Measurements from ENCODE around the gene BRMS1. TPM values are rescaled to one million over a fixed set of nuclear protein-coding genes. Genes with fewer than 3 reads are reported as not detected.
A peak's percentile ranks its signal among the peaks of the same experiment; 100 is the strongest.

Gene BRMS1
- total and polyA plus RNA-seq, 10 of the 15 experiments (the other 5 are each of a cell fraction or from before 2014, with no cell fraction given) = 2.1 to 85.3 (median 48.5) TPM

DNA sequence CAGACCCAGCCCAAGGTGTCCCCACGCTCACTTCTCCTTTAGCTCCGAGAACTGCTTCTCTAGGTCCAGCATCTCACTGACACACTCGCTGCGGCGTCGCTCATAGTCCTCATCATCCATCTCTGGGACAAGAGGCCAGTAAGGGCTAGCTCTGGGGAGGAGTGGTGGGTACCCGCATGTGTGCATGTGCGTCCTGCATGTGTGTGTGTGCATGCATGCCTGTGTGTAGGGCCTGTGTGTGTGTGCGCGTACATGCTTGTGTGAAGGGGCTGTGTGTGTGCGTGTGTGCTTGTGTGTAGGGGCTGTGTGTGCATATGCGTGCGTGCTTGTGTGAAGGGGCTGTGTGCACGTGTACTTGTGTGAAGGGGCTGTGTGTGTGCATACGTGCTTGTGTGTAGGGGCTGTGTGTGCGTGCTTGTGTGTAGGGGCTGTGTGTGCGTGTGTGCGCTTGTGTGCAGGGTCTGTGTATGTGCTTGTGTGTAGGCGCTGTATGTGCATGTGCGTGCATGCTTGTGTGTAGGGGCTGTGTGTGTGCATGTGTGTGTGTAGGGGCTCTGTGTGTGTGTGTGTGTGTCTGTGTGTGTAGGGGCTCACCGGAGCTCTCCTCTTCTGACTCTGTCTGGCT lies 3.3 kb downstream of the BRMS1 start:
- Histone ChIP-seq H2AFZ (ENCODE audit: control insufficient read depth, low read depth, low read length) (no peak overlapping the region), H4K20me1 (ENCODE audit: control insufficient read depth, insufficient read depth) (no peaks in the 10 kb centered on the region), H3K27ac (ENCODE audit: control insufficient read depth, insufficient read depth) (no peak overlapping the region), H3K4me3 (no peak overlapping the region), H3K9ac (ENCODE audit: control insufficient read depth, insufficient read depth, low read length) (no peak overlapping the region), H3K79me2 (ENCODE audit: control insufficient read depth, insufficient read depth, low read length) (peaks cover 17% of the 10 kb centered on the region), H3K4me1 (ENCODE audit: control insufficient read depth, insufficient read depth, low read length) (peaks cover 31% of the 10 kb centered on the region), H3K27me3 (replicated peaks in 1 of 2; ENCODE audit: control insufficient read depth in 2 of 2, insufficient read depth in 2 of 2, low read length in 1 of 2) (no peaks in the 10 kb centered on the region), H3K4me2 (ENCODE audit: control insufficient read depth, insufficient read depth) (no peak overlapping the region), H3K9me3 (replicated peaks; ENCODE audit: control insufficient read depth, insufficient read depth, low read length) (no peaks in the 10 kb centered on the region), H3K36me3 (ENCODE audit: control insufficient read depth in 2 of 2, insufficient read depth in 2 of 2, low read length in 1 of 2) (peaks cover 0 to 19% of the 10 kb centered on the region in 2 experiments; a peak in 3 of 4 replicates)
- DNase-seq (ENCODE audit: low read depth, low spot score) = no peak
- intact Hi-C loops (cut with micrococcal nuclease; ENCODE audit: unreplicated experiment) = no loop called here
- in situ Hi-C loops (cut with MboI) = no loop called here
- WGBS (ENCODE audit: insufficient coverage, insufficient replicate concordance, low lambda C conversion rate, missing lambda C conversion rate) = 96% methylated on average over 21 of the region's 21 CpGs
- FAIRE-seq = no peak
- RAD21 ChIA-PET (ENCODE audit: unreplicated experiment) = no interaction called here
- SMC1A ChIA-PET (ENCODE audit: uncharacterized antibody, unreplicated experiment) = interaction anchor here (0.6 kb wide), 1 partner anchor 496 kb away, joined by 4 read pairs; no protein-coding TSS in a partner anchor
- no TSS peak for BruUV-seq (replicated peaks)
- CTCF ChIA-PET = interaction anchor here (1.2 to 7.4 kb wide), 3 partner anchors 22 to 47 kb away, joined by 3 to 44 read pairs (median 7); no protein-coding TSS in a partner anchor
- no peak for ATAC-seq
- POLR2A ChIA-PET = no interaction called here
- TF ChIP-seq, protein P1, sequence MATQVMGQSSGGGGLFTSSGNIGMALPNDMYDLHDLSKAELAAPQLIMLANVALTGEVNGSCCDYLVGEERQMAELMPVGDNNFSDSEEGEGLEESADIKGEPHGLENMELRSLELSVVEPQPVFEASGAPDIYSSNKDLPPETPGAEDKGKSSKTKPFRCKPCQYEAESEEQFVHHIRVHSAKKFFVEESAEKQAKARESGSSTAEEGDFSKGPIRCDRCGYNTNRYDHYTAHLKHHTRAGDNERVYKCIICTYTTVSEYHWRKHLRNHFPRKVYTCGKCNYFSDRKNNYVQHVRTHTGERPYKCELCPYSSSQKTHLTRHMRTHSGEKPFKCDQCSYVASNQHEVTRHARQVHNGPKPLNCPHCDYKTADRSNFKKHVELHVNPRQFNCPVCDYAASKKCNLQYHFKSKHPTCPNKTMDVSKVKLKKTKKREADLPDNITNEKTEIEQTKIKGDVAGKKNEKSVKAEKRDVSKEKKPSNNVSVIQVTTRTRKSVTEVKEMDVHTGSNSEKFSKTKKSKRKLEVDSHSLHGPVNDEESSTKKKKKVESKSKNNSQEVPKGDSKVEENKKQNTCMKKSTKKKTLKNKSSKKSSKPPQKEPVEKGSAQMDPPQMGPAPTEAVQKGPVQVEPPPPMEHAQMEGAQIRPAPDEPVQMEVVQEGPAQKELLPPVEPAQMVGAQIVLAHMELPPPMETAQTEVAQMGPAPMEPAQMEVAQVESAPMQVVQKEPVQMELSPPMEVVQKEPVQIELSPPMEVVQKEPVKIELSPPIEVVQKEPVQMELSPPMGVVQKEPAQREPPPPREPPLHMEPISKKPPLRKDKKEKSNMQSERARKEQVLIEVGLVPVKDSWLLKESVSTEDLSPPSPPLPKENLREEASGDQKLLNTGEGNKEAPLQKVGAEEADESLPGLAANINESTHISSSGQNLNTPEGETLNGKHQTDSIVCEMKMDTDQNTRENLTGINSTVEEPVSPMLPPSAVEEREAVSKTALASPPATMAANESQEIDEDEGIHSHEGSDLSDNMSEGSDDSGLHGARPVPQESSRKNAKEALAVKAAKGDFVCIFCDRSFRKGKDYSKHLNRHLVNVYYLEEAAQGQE (IDR thresholded peaks at IDR 0.05; ENCODE audit: low read depth, low read length) = no peak
- TF ChIP-seq, protein P2, sequence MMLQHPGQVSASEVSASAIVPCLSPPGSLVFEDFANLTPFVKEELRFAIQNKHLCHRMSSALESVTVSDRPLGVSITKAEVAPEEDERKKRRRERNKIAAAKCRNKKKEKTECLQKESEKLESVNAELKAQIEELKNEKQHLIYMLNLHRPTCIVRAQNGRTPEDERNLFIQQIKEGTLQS (IDR thresholded peaks at IDR 0.05; ENCODE audit: borderline replicate concordance, extremely low read depth, low read depth, low read length) = no peak
- TF ChIP-seq, protein P3, sequence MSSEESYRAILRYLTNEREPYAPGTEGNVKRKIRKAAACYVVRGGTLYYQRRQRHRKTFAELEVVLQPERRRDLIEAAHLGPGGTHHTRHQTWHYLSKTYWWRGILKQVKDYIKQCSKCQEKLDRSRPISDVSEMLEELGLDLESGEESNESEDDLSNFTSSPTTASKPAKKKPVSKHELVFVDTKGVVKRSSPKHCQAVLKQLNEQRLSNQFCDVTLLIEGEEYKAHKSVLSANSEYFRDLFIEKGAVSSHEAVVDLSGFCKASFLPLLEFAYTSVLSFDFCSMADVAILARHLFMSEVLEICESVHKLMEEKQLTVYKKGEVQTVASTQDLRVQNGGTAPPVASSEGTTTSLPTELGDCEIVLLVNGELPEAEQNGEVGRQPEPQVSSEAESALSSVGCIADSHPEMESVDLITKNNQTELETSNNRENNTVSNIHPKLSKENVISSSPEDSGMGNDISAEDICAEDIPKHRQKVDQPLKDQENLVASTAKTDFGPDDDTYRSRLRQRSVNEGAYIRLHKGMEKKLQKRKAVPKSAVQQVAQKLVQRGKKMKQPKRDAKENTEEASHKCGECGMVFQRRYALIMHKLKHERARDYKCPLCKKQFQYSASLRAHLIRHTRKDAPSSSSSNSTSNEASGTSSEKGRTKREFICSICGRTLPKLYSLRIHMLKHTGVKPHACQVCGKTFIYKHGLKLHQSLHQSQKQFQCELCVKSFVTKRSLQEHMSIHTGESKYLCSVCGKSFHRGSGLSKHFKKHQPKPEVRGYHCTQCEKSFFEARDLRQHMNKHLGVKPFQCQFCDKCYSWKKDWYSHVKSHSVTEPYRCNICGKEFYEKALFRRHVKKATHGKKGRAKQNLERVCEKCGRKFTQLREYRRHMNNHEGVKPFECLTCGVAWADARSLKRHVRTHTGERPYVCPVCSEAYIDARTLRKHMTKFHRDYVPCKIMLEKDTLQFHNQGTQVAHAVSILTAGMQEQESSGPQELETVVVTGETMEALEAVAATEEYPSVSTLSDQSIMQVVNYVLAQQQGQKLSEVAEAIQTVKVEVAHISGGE (CRISPR knock-in tag; IDR thresholded peaks at IDR 0.05) = no peak
- TF ChIP-seq, protein P4, sequence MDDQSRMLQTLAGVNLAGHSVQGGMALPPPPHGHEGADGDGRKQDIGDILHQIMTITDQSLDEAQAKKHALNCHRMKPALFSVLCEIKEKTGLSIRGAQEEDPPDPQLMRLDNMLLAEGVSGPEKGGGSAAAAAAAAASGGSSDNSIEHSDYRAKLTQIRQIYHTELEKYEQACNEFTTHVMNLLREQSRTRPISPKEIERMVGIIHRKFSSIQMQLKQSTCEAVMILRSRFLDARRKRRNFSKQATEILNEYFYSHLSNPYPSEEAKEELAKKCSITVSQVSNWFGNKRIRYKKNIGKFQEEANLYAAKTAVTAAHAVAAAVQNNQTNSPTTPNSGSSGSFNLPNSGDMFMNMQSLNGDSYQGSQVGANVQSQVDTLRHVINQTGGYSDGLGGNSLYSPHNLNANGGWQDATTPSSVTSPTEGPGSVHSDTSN (IDR thresholded peaks at IDR 0.05; ENCODE audit: insufficient replicate concordance, low read depth, low read length) = peak; percentile 15
- TF ChIP-seq, protein P5, sequence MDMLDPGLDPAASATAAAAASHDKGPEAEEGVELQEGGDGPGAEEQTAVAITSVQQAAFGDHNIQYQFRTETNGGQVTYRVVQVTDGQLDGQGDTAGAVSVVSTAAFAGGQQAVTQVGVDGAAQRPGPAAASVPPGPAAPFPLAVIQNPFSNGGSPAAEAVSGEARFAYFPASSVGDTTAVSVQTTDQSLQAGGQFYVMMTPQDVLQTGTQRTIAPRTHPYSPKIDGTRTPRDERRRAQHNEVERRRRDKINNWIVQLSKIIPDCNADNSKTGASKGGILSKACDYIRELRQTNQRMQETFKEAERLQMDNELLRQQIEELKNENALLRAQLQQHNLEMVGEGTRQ (IDR thresholded peaks at IDR 0.05; ENCODE audit: borderline replicate concordance, low read depth, low read length) = no peak
- TF ChIP-seq WRNIP1 (IDR thresholded peaks at IDR 0.05; ENCODE audit: borderline replicate concordance, low read depth, low read length) (no peak), STAT3 (IDR thresholded peaks at IDR 0.05; ENCODE audit: low read depth, low read length) (no peak), ZNF384 (IDR thresholded peaks at IDR 0.05; ENCODE audit: borderline replicate concordance, low read depth, low read length) (no peak), CBFB (IDR thresholded peaks at IDR 0.05; ENCODE audit: low read depth) (no peak)
- TF ChIP-seq, protein P6, sequence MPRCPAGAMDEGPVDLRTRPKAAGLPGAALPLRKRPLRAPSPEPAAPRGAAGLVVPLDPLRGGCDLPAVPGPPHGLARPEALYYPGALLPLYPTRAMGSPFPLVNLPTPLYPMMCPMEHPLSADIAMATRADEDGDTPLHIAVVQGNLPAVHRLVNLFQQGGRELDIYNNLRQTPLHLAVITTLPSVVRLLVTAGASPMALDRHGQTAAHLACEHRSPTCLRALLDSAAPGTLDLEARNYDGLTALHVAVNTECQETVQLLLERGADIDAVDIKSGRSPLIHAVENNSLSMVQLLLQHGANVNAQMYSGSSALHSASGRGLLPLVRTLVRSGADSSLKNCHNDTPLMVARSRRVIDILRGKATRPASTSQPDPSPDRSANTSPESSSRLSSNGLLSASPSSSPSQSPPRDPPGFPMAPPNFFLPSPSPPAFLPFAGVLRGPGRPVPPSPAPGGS (IDR thresholded peaks at IDR 0.05; ENCODE audit: borderline replicate concordance, insufficient read depth, low read depth, low read length, poor library complexity, severe bottlenecking) = peak; percentile 87

All from GM12878 (cell line).